HCT116 (cell line): ENCODE results near the gene GPC4. TPM values are rescaled to one million over a fixed set of nuclear protein-coding genes. Genes with fewer than 3 reads are reported as not detected.

Experiments
- ATAC-seq: fragments of 200-7000 bp; cut with Tn5 transposase; 2 replicates; pipeline ENCODE4 v1.9.1; 2020; ENCODE audit warnings: mild to moderate bottlenecking, moderate library complexity
- BruUV-seq: library from RNA; stranded (reverse); fragments of 400-500 nt; replicated peaks from 2 replicates; lab custom pipeline; 2021; lab: Mats Ljungman, UMichigan
- CTCF ChIA-PET: fragments of 300-600 bp; sonication (Branson Sonifier 250); formaldehyde crosslinking; loops from one replicate; lab custom pipeline; 2021; ENCODE audit warnings: antibody characterized with exemption; lab: Charles Lee
- POLR2A ChIA-PET: fragments of 300-600, 350-600 bp; sonication (Branson Sonifier 250); formaldehyde crosslinking; loops from one replicate; lab custom pipeline; 2021; ENCODE audit warnings: antibody characterized with exemption; lab: Charles Lee
- RAD21 ChIA-PET, 2 experiments: fragments of 300-600 bp; sonication (Branson Sonifier 250); formaldehyde crosslinking; loops; one replicate each; lab custom pipeline; 2023; ENCODE audit warnings: low total read pairs in 2 of 2; ENCODE audit not compliant: uncharacterized antibody in 2 of 2, unreplicated experiment in 2 of 2, low non-redundant PET in 1 of 2; lab: Charles Lee
- DNase-seq: peaks from one replicate; pipeline ENCODE4 v3.0.0-alpha.2; 2010; ENCODE audit warnings: low read depth, low spot score
- H2AFZ ChIP-seq: fragments of 200-600 bp; shearing (Covaris generic), sonication (generic); 2 replicates; pipeline ENCODE4 v1.6.1; 2017; ENCODE audit warnings: low read depth, mixed run types, mixed read lengths, antibody characterized with exemption, low read length; ENCODE audit not compliant: poor library complexity, severe bottlenecking
- H3K27ac ChIP-seq: 2 replicates; pipeline ENCODE4 v1.5.1; 2012; ENCODE audit warnings: low read depth, low read length
- H3K27me3 ChIP-seq: fragments of 200-600 bp; sonication (generic); 2 replicates; pipeline ENCODE4 v1.6.1; 2016; ENCODE audit warnings: mixed run types, low read length, mixed read lengths; ENCODE audit not compliant: insufficient read depth
- H3K36me3 ChIP-seq, 2 experiments: fragments of 200-500 bp in 1 of 2; fragments of 200-600 bp in 1 of 2; sonication (Bioruptor generic) in 1 of 2; sonication (generic) in 1 of 2; 2 replicates each; pipeline versions ENCODE4 v1.5.1 to v1.6.1; 2014 to 2016; ENCODE audit warnings: low read length in 2 of 2, inconsistent platforms in 1 of 2, mixed read lengths in 1 of 2, mixed run types in 1 of 2; ENCODE audit not compliant: insufficient read depth in 2 of 2, control insufficient read depth in 1 of 2
- H3K4me1 ChIP-seq, 2 experiments: fragments of 200-600 bp in 1 of 2; sonication (generic) in 1 of 2; 2 replicates each; pipeline versions ENCODE4 v1.5.1 to v1.6.1; 2012 to 2017; ENCODE audit warnings: low read length in 2 of 2, inconsistent platforms in 1 of 2, mild to moderate bottlenecking in 1 of 2, mixed read lengths in 1 of 2, mixed run types in 1 of 2, moderate library complexity in 1 of 2; ENCODE audit not compliant: insufficient read depth in 2 of 2, control insufficient read depth in 1 of 2
- H3K4me2 ChIP-seq: fragments of 200-600 bp; sonication (generic); 2 replicates; pipeline ENCODE4 v1.6.1; 2017; ENCODE audit warnings: mixed run types, low read length, mixed read lengths
- H3K4me3 ChIP-seq, 2 experiments: fragments of 200-600 bp in 1 of 2; sonication (generic) in 1 of 2; replicated peaks in 1 of 2; 2 replicates each; pipeline ENCODE4 v1.5.1; 2011 to 2016; ENCODE audit warnings: low read length in 2 of 2, control low read depth in 1 of 2, low read depth in 1 of 2, mild to moderate bottlenecking in 1 of 2, mixed read lengths in 1 of 2, mixed run types in 1 of 2
- H3K79me2 ChIP-seq: fragments of 200-600 bp; sonication (generic); 2 replicates; pipeline ENCODE4 v1.6.1; 2017; ENCODE audit warnings: mild to moderate bottlenecking, mixed run types, low read length, moderate library complexity, mixed read lengths; ENCODE audit not compliant: insufficient read depth
- H3K9ac ChIP-seq: fragments of 200-600 bp; sonication (generic); 2 replicates; pipeline ENCODE4 v1.6.1; 2016; ENCODE audit warnings: low read length, mixed read lengths
- H3K9me2 ChIP-seq: fragments of 200-600 bp; sonication (generic), shearing (Covaris generic); 2 replicates; pipeline ENCODE4 v1.6.1; 2017; ENCODE audit warnings: mixed run types, mild to moderate bottlenecking, moderate library complexity; ENCODE audit not compliant: insufficient read depth
- H3K9me3 ChIP-seq, 2 experiments: fragments of 200-500 bp in 1 of 2; fragments of 200-600 bp in 1 of 2; sonication (Bioruptor generic) in 1 of 2; sonication (generic) in 1 of 2; 2 replicates each; pipeline ENCODE4 v1.6.1; 2014 to 2017; ENCODE audit warnings: low read length in 2 of 2, mixed read lengths in 2 of 2, inconsistent platforms in 1 of 2, low read depth in 1 of 2, mild to moderate bottlenecking in 1 of 2, mixed run types in 1 of 2, moderate library complexity in 1 of 2; ENCODE audit not compliant: control insufficient read depth in 1 of 2, insufficient read depth in 1 of 2
- H4K20me1 ChIP-seq: fragments of 200-600 bp; sonication (generic), shearing (Covaris generic); 2 replicates; pipeline ENCODE4 v1.6.1; 2017; ENCODE audit warnings: mixed run types, mild to moderate bottlenecking, moderate library complexity; ENCODE audit not compliant: insufficient read depth
- CTCF ChIP-seq, 3 experiments: fragments of 200-600 bp in 1 of 3; sonication (generic) in 1 of 3; IDR thresholded peaks in 2 of 3; conservative IDR thresholded peaks in 1 of 3; 2 replicates each; pipeline ENCODE4 v1.5.1; 2012 to 2017; ENCODE audit warnings: low read depth in 2 of 3, low read length in 2 of 3, antibody characterized with exemption in 1 of 3, borderline replicate concordance in 1 of 3, control low read depth in 1 of 3, mild to moderate bottlenecking in 1 of 3, mixed read lengths in 1 of 3, mixed run types in 1 of 3, moderate library complexity in 1 of 3; ENCODE audit not compliant: insufficient read depth in 1 of 3
- ELF1 ChIP-seq: IDR thresholded peaks from 2 replicates; pipeline ENCODE4 v1.6.1; 2012; ENCODE audit warnings: low read depth, borderline replicate concordance
- FOSL1 ChIP-seq: IDR thresholded peaks from 2 replicates; pipeline ENCODE4 v1.6.1; 2012; ENCODE audit warnings: low read depth
- JUND ChIP-seq: IDR thresholded peaks from 2 replicates; pipeline ENCODE4 v1.6.1; 2012
- POLR2A ChIP-seq: IDR thresholded peaks from 2 replicates; pipeline ENCODE4 v1.7.0; 2011; ENCODE audit warnings: borderline replicate concordance; ENCODE audit not compliant: insufficient read depth, insufficient read length; ENCODE audit errors: extremely low read depth
- POLR2AphosphoS5 ChIP-seq: IDR thresholded peaks from 2 replicates; pipeline ENCODE4 v1.6.1; 2011; ENCODE audit warnings: mild to moderate bottlenecking, low read depth, low read length, moderate library complexity
- REST ChIP-seq: IDR thresholded peaks from 2 replicates; pipeline ENCODE4 v1.6.1; 2012; ENCODE audit warnings: low read depth
- SRF ChIP-seq: IDR thresholded peaks from 2 replicates; pipeline ENCODE4 v1.6.1; 2012; ENCODE audit warnings: low read depth
- ZBTB33 ChIP-seq: IDR thresholded peaks from 2 replicates; pipeline ENCODE4 v1.6.1; 2011; ENCODE audit warnings: mild to moderate bottlenecking, low read length, moderate library complexity; ENCODE audit not compliant: insufficient replicate concordance; ENCODE audit errors: extremely low read depth
- intact Hi-C: fragments of 100-400 bp; cut with micrococcal nuclease; formaldehyde crosslinking; loops from 2 replicates; pipeline ENCODE4 v1.10.0; 2022
- total RNA-seq: library from RNA; stranded (reverse); gene quantifications from one replicate; pipeline ENCODE4 v1.2.1, GENCODE V29; 2021; ENCODE audit not compliant: unreplicated experiment

The GPC4 gene
- total RNA-seq, 1 experiment from 2014 or later, result 9.7 TPM

- ChIA-PET POLR2A (no interaction called here), RAD21 (no interaction called here)
- no peak overlapping the region for H3K4me2 ChIP-seq
- no peak for TF ChIP-seq POLR2A
- TF ChIP-seq ELF1, result no peak
- no peak for TF ChIP-seq FOSL1
- no peak for TF ChIP-seq REST
- TF ChIP-seq ZBTB33, result no peak
- no peak for TF ChIP-seq SRF
- TF ChIP-seq JUND, result no peak
- TF ChIP-seq POLR2AphosphoS5, result no peak
- TF ChIP-seq CTCF (IDR thresholded peaks at IDR 0.05 in 2 of 3, conservative IDR thresholded peaks at IDR 0.05 in 1 of 3; ENCODE audit: borderline replicate concordance in 1 of 3, insufficient read depth in 1 of 3, low read depth in 2 of 3, low read length in 2 of 3), result no peak
- TF ChIP-seq, all 23 proteins: peak for 0
- intact Hi-C loops, result no loop called here
- DNase-seq (no peak), ATAC-seq (no peak)
- H3K4me1 ChIP-seq, result no peaks in the 10 kb centered on the region
- H3K9ac ChIP-seq, result no peak overlapping the region
- no peaks in the 10 kb centered on the region for H4K20me1 ChIP-seq
- CTCF ChIA-PET, result no interaction called here
- no peaks in the 10 kb centered on the region for H3K9me3 ChIP-seq
- no peaks in the 10 kb centered on the region for H3K79me2 ChIP-seq
- BruUV-seq, result no TSS peak
- no peaks in the 10 kb centered on the region for H3K27me3 ChIP-seq
- no peaks in the 10 kb centered on the region for H3K36me3 ChIP-seq
- no peak overlapping the region for H3K4me3 ChIP-seq
- no peaks in the 10 kb centered on the region for H3K9me2 ChIP-seq
- H3K27ac ChIP-seq, result no peak overlapping the region
- no peak overlapping the region for H2AFZ ChIP-seq
Observed at GRCh38 chrX:133306316-133306715, 109.0 kb downstream of the GPC4 start.
